BE2C (cell line): ENCODE measurements around the gene FAM234A.

Experiments used
- DNase-seq: peaks from one replicate; pipeline ENCODE4 v3.0.0-alpha.2; 2020
- H3K27me3 ChIP-seq: fragments of 250-450 bp; sonication (Bioruptor Pico); 2 replicates; pipeline ENCODE4 v1.5.1; 2020; ENCODE audit warnings: mild to moderate bottlenecking
- H3K36me3 ChIP-seq: fragments of 250-450 bp; sonication (Bioruptor Pico); 2 replicates; pipeline ENCODE4 v1.5.1; 2020; ENCODE audit warnings: mild to moderate bottlenecking
- H3K4me1 ChIP-seq: fragments of 250-450 bp; sonication (Bioruptor Pico); 2 replicates; pipeline ENCODE4 v1.5.1; 2020
- H3K4me3 ChIP-seq: 2 replicates; pipeline ENCODE4 v1.5.1; 2011; ENCODE audit warnings: low read depth, low read length
- H3K9me3 ChIP-seq: fragments of 250-450 bp; sonication (Bioruptor Pico); 2 replicates; pipeline ENCODE4 v1.5.1; 2020
- TF ChIP-seq, protein P1 (sequence below): IDR thresholded peaks from 2 replicates; pipeline ENCODE4 v1.5.1; 2012; ENCODE audit warnings: mild to moderate bottlenecking, low read depth, low read length

Gene FAM234A

DNA sequence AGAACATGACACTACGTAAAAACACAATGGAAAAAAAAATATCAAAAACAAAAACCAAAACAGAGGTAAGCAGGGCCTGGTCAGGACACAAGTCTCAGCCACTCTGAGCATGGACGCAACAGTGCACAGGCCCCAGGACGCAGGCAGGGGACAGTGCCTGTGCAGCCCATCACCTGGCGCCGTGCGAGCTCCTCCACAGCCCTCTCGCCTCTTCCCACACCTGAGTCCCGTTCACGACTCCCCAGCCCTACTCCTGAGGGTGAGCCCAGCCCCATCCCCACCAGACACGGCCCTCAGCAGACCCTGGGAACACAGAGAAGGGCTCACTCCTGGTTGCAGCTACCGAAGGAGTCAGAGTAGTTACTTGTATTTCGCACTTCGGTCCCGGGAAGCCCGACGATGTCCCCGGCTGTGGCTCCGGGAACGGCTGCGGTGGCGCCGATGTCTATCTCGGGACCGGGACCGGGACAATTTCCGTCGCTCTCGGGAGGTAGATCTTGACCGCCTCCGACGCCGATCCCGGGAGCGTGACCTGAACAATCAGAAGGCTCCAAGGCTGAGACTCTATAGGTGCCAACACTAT, 44.9 kb upstream of the FAM234A start:
- no peaks in the 10 kb centered on the region for H3K27me3 ChIP-seq
- H3K36me3 ChIP-seq: peaks cover 73% of the 10 kb centered on the region
- no peak overlapping the region for H3K4me3 ChIP-seq
- no peak for DNase-seq
- no peaks in the 10 kb centered on the region for H3K9me3 ChIP-seq
- no peaks in the 10 kb centered on the region for H3K4me1 ChIP-seq
- TF ChIP-seq, protein P1, sequence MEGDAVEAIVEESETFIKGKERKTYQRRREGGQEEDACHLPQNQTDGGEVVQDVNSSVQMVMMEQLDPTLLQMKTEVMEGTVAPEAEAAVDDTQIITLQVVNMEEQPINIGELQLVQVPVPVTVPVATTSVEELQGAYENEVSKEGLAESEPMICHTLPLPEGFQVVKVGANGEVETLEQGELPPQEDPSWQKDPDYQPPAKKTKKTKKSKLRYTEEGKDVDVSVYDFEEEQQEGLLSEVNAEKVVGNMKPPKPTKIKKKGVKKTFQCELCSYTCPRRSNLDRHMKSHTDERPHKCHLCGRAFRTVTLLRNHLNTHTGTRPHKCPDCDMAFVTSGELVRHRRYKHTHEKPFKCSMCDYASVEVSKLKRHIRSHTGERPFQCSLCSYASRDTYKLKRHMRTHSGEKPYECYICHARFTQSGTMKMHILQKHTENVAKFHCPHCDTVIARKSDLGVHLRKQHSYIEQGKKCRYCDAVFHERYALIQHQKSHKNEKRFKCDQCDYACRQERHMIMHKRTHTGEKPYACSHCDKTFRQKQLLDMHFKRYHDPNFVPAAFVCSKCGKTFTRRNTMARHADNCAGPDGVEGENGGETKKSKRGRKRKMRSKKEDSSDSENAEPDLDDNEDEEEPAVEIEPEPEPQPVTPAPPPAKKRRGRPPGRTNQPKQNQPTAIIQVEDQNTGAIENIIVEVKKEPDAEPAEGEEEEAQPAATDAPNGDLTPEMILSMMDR: no peak

DNA sequence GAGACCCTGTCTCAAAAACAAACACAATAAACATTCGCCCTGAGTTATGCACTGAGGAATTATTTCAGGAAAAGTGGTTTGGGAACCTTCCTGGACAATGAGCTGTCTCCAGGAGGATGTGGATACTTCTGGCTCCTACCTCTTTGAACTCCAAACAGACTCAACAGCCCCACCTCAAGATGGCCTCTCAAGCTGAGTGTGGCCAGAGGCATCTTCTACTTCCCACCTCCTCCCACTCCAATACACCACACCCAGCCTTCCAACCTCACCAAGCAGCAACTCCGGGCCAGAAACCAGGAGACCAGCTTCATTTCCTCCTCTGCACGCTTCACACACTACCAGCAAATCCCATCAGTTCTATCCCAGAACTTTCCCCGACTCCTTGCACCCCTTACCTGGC, 42.8 kb upstream of the FAM234A start:
- H3K27me3 ChIP-seq: no peaks in the 10 kb centered on the region
- no peaks in the 10 kb centered on the region for H3K4me1 ChIP-seq
- no peaks in the 10 kb centered on the region for H3K9me3 ChIP-seq
- peaks cover 90% of the 10 kb centered on the region for H3K36me3 ChIP-seq
- no peak for DNase-seq
- TF ChIP-seq, protein P1: no peak
- H3K4me3 ChIP-seq: no peak overlapping the region

DNA sequence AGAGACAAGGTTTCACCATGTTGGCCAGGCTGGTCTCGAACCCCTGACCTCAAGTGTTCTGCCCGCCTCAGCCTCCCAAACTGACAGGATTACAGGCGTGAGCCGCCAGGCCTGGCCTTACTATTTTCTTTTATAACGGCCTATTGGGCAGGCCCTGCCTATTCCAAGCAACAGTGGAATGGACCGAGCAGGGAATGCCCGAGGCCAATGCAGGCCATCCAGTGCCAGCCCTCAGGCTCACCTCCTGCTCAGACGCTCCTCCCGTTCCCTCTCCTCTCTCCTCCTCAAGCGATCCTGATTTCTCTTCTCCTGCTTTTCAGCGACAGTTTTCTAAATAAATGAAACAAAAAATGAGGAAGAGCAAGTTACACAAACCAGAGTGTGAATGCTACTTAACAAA, 41.9 kb upstream of the FAM234A start:
- peaks cover 91% of the 10 kb centered on the region for H3K36me3 ChIP-seq
- DNase-seq: no peak
- H3K9me3 ChIP-seq: no peaks in the 10 kb centered on the region
- no peaks in the 10 kb centered on the region for H3K4me1 ChIP-seq
- TF ChIP-seq, protein P1: no peak
- no peak overlapping the region for H3K4me3 ChIP-seq
- H3K27me3 ChIP-seq: no peaks in the 10 kb centered on the region

DNA sequence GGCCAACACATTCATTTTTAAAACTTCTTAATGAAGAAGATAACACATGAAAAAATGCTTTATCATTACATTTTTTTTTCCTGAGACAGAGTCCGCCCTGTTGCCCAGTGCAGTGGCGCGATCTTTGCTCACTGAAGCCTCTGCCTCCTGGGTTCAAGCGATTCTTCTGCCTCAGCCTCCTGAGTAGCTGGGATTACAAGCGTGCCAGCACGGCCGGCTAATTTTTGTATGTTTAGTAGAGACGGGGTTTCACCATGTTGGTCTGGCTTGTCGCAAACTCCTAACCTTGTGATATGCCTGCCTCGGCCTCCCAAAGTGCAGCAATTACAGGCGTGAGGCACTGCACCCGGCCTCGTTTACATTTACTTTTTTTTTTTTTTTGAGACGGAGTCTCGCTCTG, 41.2 kb upstream of the FAM234A start:
- Histone ChIP-seq H3K9me3 (no peaks in the 10 kb centered on the region), H3K27me3 (no peaks in the 10 kb centered on the region), H3K4me3 (no peak overlapping the region), H3K36me3 (peaks cover 91% of the 10 kb centered on the region), H3K4me1 (no peaks in the 10 kb centered on the region)
- TF ChIP-seq, protein P1: no peak
- no peak for DNase-seq

DNA sequence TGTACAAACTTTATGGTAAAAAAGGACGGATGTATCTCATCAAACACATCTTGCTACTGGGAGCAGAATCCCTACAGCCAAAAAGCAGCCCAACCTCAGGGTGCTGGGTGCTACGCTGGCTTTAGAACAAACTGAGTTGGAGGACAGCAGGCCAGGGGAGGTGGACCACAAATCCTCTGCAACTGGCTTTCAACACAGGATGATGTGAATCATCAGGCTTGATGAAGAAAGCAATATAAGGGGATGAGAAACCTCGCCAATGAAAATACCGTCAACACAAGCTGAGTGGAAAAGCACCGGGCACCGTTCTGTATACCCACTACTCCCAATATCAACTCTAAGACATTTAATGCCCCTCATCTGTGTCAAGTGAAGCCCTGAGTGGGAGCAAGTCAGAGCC, 40.1 kb upstream of the FAM234A start:
- Histone ChIP-seq H3K36me3 (peaks cover 91% of the 10 kb centered on the region), H3K4me1 (no peaks in the 10 kb centered on the region), H3K27me3 (no peaks in the 10 kb centered on the region), H3K4me3 (no peak overlapping the region), H3K9me3 (no peaks in the 10 kb centered on the region)
- DNase-seq: no peak
- TF ChIP-seq, protein P1: no peak

DNA sequence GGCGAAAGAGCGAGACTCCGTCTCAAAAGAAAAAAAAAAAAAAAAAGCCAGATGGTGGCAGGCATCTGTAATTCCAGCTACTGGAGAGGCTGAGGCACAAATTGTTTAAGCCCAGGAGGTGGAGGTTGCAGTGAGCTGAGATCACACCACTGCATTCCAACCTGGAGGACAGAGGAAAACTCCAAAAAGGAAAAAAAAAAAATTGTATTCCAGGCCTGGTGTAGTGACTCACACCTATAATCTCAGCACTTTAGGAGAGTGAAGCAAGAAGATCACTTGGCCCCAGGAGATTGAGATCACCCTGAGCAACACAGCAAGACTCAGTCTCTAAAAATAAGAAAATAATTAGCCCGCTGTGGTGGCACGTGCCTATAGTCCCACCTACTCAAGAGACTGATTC, 34.2 kb upstream of the FAM234A start:
- H3K4me3 ChIP-seq: no peak overlapping the region
- TF ChIP-seq, protein P1: no peak
- no peaks in the 10 kb centered on the region for H3K27me3 ChIP-seq
- peaks cover 75% of the 10 kb centered on the region for H3K36me3 ChIP-seq
- no peaks in the 10 kb centered on the region for H3K4me1 ChIP-seq
- no peak for DNase-seq
- no peaks in the 10 kb centered on the region for H3K9me3 ChIP-seq
